Neural progenitor cell (in vitro differentiated cells): ENCODE data around the gene DRG1.

Source experiments
- CTCF ChIP-seq: fragments of 200-600 bp; sonication (generic); IDR thresholded peaks from 2 replicates; pipeline ENCODE4 v1.5.1; 2017; ENCODE audit warnings: antibody characterized with exemption, mild to moderate bottlenecking
- EZH2phosphoT487 ChIP-seq: fragments of 200-600 bp; sonication (generic); IDR thresholded peaks from 2 replicates; pipeline ENCODE4 v1.6.1; 2017; ENCODE audit warnings: antibody characterized with exemption

DNA sequence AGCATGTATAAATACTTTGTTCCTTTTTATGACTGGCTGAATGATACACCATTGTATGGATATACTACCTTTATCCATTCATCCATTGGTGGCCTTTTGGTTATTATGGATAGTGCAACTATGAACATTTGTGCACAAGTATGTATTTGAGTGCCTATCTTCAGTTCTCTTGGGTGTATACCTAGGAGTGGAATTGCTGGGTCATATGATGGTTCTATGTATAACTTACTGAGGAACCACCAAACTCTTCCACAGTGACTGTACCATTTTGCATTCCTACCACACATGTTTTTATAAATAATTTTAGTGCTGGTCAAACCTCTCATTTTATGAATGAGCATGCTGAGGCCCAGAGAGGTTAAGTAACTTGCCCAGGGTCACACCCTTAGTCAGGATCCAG lies 49.4 kb upstream of the DRG1 start:
- TF ChIP-seq CTCF (no peak), EZH2phosphoT487 (no peak)
